Nephron progenitor cell (in vitro differentiated cells): ENCODE data around the gene GADD45B.

Experiments used
- DNase-seq: peaks from one replicate; pipeline ENCODE4 v3.0.0; 2021
- H3K27ac Mint-ChIP-seq: 2 replicates; pipeline ENCODE4 v1.8.0; 2021; ENCODE audit warnings: mild to moderate bottlenecking, moderate library complexity, mixed read lengths
- H3K27me3 Mint-ChIP-seq: 2 replicates; pipeline ENCODE4 v1.8.0; 2021; ENCODE audit warnings: mild to moderate bottlenecking, low read depth, mixed read lengths; ENCODE audit not compliant: poor library complexity
- H3K36me3 Mint-ChIP-seq: 2 replicates; pipeline ENCODE4 v1.8.0; 2021; ENCODE audit warnings: low read depth, mixed read lengths
- H3K4me1 Mint-ChIP-seq: 2 replicates; pipeline ENCODE4 v1.8.0; 2021; ENCODE audit warnings: mixed read lengths
- H3K4me3 Mint-ChIP-seq: 2 replicates; pipeline ENCODE4 v1.8.0; 2021; ENCODE audit warnings: mild to moderate bottlenecking, moderate library complexity, mixed read lengths
- H3K9me3 Mint-ChIP-seq: 2 replicates; pipeline ENCODE4 v1.8.0; 2021; ENCODE audit warnings: mild to moderate bottlenecking, moderate library complexity, mixed read lengths
- CTCF ChIP-seq: fragments of 200-600 bp; sonication (generic); IDR thresholded peaks from 2 replicates; pipeline ENCODE4 v1.5.0; 2021; ENCODE audit warnings: antibody characterized with exemption

Gene GADD45B

GRCh38 chr19:2509096-2509495 lies 33.2 kb downstream of the GADD45B start:
- Mint-ChIP-seq H3K27me3 (peaks cover 8% of the 10 kb centered on the region), H3K4me3 (no peak overlapping the region), H3K4me1 (peaks cover 25% of the 10 kb centered on the region), H3K27ac (no peak overlapping the region), H3K36me3 (no peaks in the 10 kb centered on the region), H3K9me3 (no peaks in the 10 kb centered on the region)
- DNase-seq, result no peak
- TF ChIP-seq CTCF, result no peak

- Mint-ChIP-seq H3K36me3 (no peaks in the 10 kb centered on the region), H3K9me3 (no peaks in the 10 kb centered on the region), H3K27me3 (peaks cover 7% of the 10 kb centered on the region), H3K4me1 (peaks cover 29% of the 10 kb centered on the region), H3K27ac (no peak overlapping the region), H3K4me3 (no peak overlapping the region)
- DNase-seq, result no peak
- TF ChIP-seq CTCF, result no peak
Observed at GRCh38 chr19:2511570-2511969, 35.6 kb downstream of the GADD45B start.

GRCh38 chr19:2511991-2512390 lies 36.1 kb downstream of the GADD45B start:
- H3K27me3 Mint-ChIP-seq, result peaks cover 7% of the 10 kb centered on the region
- H3K27ac Mint-ChIP-seq, result no peak overlapping the region
- H3K9me3 Mint-ChIP-seq, result no peaks in the 10 kb centered on the region
- H3K4me1 Mint-ChIP-seq, result peaks cover 31% of the 10 kb centered on the region
- DNase-seq, result no peak
- no peak overlapping the region for H3K4me3 Mint-ChIP-seq
- no peaks in the 10 kb centered on the region for H3K36me3 Mint-ChIP-seq
- TF ChIP-seq CTCF, result no peak

- Mint-ChIP-seq H3K27ac (no peak overlapping the region), H3K9me3 (no peaks in the 10 kb centered on the region), H3K4me3 (no peak overlapping the region), H3K4me1 (peaks cover 28% of the 10 kb centered on the region), H3K27me3 (peaks cover 7% of the 10 kb centered on the region), H3K36me3 (no peaks in the 10 kb centered on the region)
- no peak for TF ChIP-seq CTCF
- DNase-seq, result no peak
Observed at GRCh38 chr19:2512523-2513431, 36.9 kb downstream of the GADD45B start.

GRCh38 chr19:2514981-2515518 lies 39.1 kb downstream of the GADD45B start:
- Mint-ChIP-seq H3K27me3 (peaks cover 4% of the 10 kb centered on the region), H3K9me3 (no peaks in the 10 kb centered on the region), H3K4me3 (no peak overlapping the region), H3K36me3 (no peaks in the 10 kb centered on the region), H3K27ac (no peak overlapping the region), H3K4me1 (peaks cover 33% of the 10 kb centered on the region)
- TF ChIP-seq CTCF, result no peak
- DNase-seq, result no peak
